ENCODE data around the gene ACBD4.

DNA sequence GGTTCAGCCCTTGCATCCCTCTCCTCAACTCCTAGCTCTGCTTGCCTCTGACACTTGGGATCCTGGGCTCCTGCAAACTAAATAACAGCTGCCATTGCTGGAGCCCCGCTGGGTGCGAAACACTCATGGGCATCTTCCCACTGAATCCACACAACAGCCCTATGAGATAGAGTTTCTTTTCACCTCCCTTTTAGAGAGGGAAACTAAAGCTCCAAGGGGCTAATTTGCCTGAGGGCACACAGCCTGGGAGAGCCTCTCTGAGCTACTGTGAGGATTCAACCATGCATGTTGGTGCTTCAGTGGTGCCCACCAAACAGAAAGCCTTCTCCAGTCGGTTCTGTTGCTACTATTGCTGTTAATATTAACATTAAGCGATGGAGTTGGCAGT lies 4.0 kb downstream of the ACBD4 start:
- TF ChIP-seq, protein P1, sequence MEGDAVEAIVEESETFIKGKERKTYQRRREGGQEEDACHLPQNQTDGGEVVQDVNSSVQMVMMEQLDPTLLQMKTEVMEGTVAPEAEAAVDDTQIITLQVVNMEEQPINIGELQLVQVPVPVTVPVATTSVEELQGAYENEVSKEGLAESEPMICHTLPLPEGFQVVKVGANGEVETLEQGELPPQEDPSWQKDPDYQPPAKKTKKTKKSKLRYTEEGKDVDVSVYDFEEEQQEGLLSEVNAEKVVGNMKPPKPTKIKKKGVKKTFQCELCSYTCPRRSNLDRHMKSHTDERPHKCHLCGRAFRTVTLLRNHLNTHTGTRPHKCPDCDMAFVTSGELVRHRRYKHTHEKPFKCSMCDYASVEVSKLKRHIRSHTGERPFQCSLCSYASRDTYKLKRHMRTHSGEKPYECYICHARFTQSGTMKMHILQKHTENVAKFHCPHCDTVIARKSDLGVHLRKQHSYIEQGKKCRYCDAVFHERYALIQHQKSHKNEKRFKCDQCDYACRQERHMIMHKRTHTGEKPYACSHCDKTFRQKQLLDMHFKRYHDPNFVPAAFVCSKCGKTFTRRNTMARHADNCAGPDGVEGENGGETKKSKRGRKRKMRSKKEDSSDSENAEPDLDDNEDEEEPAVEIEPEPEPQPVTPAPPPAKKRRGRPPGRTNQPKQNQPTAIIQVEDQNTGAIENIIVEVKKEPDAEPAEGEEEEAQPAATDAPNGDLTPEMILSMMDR (IDR thresholded peaks at IDR 0.05; ENCODE audit: poor library complexity), result no peak
- TF ChIP-seq EZH2 (IDR thresholded peaks at IDR 0.05; ENCODE audit: borderline replicate concordance), result no peak
